Fibroblast of skin of abdomen (primary cell): ENCODE measurements around the gene ADAMTS12.
"Not testable (repeated sequence)": the region's sequence is repeated elsewhere in the genome, so short reads cannot be mapped to it uniquely, and the experiment has no call there.

Experiments used
- DNase-seq: peaks from one replicate; pipeline ENCODE4 v3.0.0-alpha.2; 2013

Gene ADAMTS12

GRCh38 chr5:33579152-33579551 lies 312.6 kb downstream of the ADAMTS12 start:
- DNase-seq: no peak

- DNase-seq: no peak
Observed at GRCh38 chr5:33576726-33577590, 314.8 kb downstream of the ADAMTS12 start.

DNA sequence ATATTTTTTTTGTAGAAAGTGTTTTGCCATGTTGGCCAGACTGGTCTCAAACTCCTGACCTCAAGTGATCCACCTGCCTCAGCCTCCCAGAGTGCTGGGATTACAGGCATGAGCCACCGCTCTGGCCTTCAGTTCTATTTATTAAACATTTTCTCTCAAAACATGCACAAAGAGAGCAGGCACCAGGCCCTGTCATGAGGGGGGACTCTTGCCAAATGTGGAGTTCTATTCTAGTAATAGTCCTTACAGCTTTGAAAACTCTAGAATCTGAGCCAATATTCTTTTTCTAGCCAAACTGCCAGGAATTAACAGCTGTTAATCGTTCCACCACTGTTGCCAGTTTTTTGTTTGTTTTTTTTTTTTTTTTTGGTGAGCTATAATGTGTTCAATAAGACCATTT lies 326.5 kb downstream of the ADAMTS12 start:
- DNase-seq: no peak

DNA sequence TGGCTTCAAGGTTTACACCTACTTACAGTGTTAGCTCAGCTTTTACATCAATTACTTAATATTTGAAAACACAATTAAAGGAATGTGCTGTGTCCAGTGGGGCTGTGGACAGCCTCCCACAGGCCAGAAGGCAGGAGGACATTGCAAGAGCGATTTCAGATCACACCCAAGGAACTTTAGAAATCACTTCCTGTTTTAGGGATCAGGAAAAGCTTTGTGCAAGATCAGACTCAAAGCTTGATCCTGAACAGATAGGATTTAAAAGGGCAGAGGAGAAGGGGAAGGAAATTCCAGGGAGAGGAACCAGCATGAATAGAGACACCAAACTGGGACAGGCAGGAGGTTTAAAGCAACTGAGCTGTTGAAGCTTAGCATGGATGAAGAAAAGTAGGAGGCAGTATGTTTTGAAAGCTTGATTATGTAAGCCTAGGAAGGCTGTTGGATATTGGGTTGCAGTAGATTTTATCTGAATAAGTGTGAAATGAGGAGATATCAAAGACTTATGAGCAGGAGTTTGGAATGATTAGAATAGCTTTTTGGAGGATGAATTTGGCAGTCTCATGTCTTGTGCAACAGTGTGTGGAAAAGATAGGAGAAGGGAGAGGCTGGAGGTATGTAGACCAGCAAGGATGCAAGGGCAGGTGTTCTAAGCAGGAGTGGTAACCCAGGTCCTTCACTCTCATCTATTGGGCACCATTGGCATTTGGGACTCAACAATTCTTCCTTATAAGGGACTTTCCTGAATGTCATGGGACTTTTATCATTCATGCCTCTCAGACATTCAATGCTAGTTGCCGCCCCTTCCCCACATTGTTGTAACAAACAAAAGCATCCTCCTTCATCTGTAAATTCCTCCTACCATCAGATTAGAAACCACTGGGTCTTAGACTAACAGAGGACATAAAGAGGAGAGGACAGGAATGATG lies 327.5 kb downstream of the ADAMTS12 start:
- no peak for DNase-seq

DNA sequence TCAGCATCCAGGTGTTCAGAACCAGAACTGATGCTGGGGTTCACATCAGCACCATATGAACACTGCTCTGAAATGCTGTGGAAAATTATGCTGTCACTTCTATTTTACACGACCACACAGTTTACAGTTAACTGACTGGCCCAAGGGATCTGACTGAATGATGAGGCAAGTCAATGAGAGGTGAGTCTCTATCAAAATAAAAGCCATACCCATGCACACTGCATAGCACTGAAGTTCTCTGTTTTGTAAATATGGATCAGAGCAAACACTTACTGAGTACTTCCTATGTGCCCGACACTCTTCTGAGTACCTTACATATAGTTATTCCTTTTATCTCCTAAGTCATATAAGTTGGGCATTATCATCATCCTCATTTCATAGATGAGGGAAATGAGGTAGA lies 328.3 kb downstream of the ADAMTS12 start:
- DNase-seq: no peak

- no peak for DNase-seq
Observed at GRCh38 chr5:33558489-33558888, 333.3 kb downstream of the ADAMTS12 start.

- no peak for DNase-seq
Observed at GRCh38 chr5:33557605-33558004, 334.2 kb downstream of the ADAMTS12 start.

DNA sequence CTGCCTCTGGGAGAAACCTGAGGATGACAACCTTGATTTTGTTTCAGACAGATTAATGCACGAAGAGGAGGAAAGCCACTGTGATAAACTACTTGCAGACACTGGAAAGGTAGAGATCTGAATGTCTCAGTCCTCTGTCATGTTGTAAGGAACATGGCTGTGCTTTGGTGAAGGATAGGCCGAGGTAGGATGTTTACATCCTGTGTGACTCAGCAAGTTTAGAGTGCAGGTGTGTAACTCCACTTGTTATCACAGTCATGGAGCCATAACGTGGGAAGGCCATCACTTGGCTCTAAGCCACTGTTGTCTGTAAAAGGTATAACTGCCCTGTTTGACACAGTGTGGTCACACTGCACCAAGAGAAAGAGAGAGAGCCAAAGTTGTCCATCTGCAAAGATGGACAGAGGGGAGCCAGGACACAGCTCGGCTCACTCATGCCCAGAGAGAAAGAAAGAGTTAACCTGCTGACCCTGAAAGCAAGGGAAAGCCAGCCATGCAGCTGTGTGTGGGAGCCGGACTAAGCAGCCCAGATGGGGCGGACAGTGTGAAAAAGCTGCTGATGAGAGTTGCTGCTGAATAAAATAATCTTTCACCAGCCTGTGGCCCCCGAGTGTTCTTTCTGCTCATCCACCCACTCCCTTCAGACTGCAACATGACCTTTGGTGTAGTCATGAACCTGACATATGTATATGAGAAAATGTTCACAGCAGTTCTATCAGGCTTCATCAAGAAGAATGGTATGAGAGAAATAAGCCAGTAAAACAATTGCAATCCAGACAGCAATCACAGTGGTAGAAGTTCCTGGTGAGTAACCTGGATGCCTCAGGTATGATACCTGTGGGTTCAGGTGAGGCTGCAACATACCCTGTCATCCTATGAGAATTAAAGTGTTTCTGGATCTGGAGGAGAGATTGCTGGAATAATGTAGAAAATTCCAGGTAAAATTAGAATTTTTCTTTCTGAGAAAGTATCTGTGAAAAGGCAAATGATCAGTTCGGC lies 335.2 kb downstream of the ADAMTS12 start:
- no peak for DNase-seq

DNA sequence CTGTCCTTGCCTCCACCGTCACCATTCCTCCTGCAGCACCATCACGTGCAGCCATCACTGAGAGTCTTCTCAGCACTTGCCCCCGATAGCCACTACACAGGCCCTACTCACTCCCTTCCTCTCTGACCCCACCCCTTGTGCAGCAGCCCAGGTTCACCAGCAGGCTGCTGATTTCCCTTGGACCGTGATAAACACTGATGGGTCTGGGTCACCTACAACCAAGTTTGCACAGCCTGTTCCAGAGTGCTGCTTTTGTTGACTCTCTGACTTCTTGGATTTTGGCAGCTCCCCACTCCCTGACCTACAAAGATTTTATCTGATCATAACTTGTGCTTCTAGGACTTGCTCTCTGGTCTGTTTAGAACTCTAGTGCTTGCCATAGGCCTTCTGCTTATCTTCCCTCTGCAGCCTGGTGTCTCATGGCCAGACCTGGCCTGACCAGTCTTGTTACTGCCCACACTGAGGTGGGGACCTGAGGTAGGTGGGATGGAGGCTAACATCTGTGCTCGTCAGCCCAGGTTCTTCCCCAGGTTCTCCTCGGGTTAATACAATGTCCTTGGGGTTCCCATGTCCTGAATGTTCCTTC lies 341.7 kb downstream of the ADAMTS12 start:
- no peak for DNase-seq

- DNase-seq: not testable (repeated sequence)
Observed at GRCh38 chr5:33539790-33540189, 352.0 kb downstream of the ADAMTS12 start.

GRCh38 chr5:33539212-33539611 lies 352.6 kb downstream of the ADAMTS12 start:
- no peak for DNase-seq

DNA sequence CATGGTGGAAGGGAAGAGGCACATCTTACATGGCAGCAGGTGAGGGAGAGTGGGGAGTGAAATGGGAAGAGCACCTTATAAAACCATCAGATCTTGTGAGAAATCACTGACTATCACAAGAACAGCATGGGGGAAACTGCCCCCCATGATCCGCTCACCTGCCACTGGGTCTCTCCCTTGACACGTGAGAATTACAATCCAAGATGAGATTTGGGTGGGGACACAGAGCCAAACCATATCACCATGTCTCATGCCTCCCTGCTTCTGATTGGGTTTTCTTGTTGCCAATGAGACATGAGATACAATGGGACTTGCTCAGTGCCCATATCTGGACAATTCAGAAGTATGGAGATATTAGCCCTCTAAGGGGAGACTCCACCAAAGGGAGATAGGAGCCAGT lies 353.6 kb downstream of the ADAMTS12 start:
- DNase-seq: no peak

DNA sequence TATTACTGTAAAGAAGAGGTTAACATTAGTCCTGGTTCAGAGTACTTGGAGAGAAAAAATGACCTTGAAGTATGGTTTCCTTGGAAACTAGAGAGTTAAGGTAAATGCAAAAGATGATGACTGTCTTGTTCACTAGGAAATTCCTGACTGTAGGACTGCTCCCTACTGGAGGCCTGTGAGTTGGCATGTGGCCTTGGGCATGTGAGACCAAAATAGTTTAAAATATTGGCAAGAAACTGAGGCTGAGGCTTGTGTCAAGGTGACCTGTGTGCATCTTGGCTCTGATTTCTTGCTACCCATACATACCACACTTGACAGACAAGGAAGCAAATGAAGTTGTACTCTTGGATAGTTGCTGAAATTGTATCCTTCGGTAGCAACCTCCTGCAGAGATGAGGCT lies 354.6 kb downstream of the ADAMTS12 start:
- no peak for DNase-seq

DNA sequence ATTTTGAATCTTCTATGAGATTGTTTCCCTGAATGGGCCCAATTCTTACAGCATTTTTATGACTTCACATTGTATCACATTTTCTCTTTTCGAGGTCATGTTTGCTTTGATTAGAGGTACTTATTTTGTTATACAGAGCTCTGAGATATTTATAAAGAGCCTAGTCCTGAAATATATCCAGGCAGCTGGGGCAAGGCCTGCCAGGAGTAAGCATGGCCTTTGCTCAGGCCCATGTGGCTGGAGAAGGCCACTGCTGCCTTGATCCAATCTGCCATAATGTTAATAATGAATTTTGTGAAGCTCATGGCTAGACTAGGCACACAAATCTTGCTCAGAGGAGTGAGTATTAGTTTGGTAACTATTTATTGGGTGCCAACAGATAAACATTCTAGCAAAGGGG lies 355.0 kb downstream of the ADAMTS12 start:
- no peak for DNase-seq

DNA sequence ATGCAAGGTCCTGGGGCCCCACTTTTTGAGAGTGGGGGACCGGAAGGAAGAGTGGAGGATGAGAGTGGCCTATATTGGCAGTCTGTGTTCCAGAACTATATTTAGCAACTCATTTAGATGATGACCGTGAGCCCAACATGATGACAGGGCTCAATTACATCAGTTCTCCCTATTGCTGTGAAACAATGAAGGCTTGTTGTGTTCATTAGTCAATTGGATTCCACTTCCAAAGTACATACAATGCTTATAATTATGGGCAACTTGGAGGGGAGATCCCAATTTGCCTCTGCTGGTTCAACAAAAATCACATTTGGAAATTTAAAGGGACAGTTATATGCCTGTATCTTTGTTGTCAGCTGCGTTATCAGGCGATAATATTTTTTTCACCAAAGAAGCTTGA lies 360.0 kb downstream of the ADAMTS12 start:
- DNase-seq: no peak

- DNase-seq: no peak
Observed at GRCh38 chr5:33531037-33531298, 360.8 kb downstream of the ADAMTS12 start.

DNA sequence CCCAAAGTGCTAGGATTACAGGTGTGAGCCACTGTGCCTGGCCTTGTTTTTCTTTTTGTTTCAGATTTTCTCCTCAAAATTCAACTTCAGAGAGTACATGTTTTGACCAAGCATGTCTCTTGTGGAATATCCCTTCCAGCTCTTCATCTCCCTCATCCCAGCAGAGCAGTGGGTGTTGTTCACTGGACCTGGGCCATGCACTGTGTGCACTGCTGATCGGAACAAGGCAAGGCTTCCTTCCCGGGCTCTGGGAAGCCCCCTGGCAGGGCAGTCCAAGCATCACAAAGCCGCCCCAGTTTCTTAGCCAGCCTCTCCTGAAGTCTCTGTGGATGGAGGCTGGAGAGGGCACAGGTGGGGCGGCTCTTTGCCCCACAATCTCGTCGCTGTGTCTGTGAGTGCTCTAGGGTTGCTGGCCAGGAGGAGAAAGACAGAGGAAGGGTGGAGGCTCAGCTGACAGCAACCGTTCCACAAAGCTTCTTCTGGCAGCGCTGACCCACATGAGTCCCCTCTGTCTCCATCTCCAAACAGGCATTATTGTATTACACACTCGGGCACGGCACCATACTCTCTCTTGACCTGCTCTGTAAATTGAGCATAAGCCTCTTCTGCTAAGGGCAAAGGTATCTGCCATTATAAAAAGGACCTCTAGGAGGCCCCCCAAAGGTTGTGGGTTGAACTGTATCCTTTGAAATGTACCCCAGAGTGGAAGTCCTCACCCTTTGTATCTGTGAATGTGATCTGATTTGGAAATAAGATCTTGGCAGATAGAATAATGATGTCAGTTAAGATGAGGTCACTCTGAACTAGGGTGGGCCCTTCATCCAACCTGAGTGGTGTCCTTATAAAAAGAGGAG lies 361.4 kb downstream of the ADAMTS12 start:
- DNase-seq: no peak

DNA sequence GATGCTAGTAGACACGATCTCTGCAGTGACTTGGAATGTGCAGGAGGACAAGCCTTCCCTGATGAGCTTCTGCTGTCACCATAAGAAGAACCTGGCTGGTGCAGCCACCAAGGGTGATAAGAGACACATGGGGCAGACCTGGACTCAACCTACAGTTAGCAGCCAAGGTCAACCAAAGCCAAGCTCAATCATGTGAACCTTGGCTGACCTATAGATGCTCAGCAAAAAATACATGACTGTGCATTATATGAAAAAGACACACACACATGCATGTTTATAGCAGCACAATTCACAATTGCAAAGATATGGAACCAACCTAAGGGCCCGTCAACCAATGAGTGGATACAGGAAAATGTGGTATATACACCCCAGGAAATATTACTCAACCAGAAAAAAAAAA lies 364.1 kb downstream of the ADAMTS12 start:
- no peak for DNase-seq

DNA sequence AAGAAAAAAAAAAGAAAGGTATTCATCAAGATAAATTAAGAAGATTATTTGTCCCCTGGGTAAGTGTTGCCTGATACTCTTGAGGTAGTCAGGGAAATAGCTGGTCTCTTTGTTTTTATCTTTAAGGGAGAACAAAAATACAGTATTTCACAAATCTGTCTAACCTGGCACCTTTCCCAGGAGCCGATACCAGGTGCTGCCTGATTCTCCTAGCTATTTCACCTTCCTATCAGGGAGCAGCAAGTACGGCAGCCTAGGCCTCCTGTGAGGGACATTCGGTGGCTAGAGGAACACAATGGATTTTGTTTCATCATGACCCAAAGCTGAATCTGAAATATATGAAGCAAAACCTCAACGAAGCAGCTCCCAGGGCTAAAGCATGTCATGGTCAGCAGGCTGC lies 365.0 kb downstream of the ADAMTS12 start:
- no peak for DNase-seq

- peak; percentile 20 for DNase-seq
Observed at GRCh38 chr5:33524476-33524875, 367.3 kb downstream of the ADAMTS12 start.

DNA sequence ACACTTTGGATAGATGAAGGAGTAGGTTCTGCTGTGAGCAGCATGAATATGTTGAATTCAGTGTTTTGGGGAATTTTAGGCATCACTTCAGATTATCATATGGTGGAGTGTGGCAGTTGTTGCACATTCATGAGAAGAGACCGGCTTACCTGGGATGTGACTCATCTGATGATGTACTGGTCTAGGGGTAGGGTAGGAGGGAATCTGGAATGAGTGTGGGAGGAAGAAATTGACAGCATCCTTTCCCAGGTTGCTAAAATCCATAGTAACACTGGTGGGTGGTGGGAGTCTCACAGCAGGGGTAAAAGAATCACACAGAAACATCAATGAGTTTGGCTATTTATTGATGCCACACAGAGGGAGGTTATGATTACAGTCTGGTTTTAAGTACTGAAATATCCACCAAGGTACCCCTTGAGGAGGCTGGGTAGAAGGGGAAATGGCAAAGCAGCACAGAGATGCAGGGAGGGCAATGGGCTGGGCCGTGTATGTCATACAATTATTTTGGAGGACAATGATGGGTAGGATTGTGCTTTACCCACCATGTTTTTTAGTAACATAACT lies 368.5 kb downstream of the ADAMTS12 start:
- DNase-seq: no peak
